Kidney (tissue), 14 donors: ENCODE measurements around the gene WASL. TPM values are rescaled to one million over a fixed set of nuclear protein-coding genes. Genes with fewer than 3 reads are reported as not detected.

ENCODE experiments used
- DNase-seq, 5 donors: peaks; one replicate each; pipeline ENCODE4 v3.0.0-alpha.2; 2013 to 2020
- FAIRE-seq: peaks from 2 replicates; lab custom pipeline; 2012; peaks lifted over from hg19 to GRCh38; lab: Jason Lieb, UNC
- H3K27ac ChIP-seq, 2 donors: one replicate each; pipeline ENCODE4 v1.7.0; 2013; ENCODE audit warnings: low read depth in 2 of 2, low read length in 2 of 2, inconsistent platforms in 1 of 2
- H3K27me3 ChIP-seq: one replicate; pipeline ENCODE4 v1.7.1; 2013; ENCODE audit warnings: low read length, inconsistent platforms; ENCODE audit not compliant: control insufficient read depth, insufficient read depth
- H3K36me3 ChIP-seq, 3 donors: one replicate each; pipeline versions ENCODE4 v1.7.0 to v1.7.1; 2013; ENCODE audit warnings: low read length in 3 of 3, control low read depth in 1 of 3, inconsistent platforms in 1 of 3; ENCODE audit not compliant: insufficient read depth in 3 of 3, control insufficient read depth in 2 of 3
- H3K4me1 ChIP-seq, 3 donors: one replicate each; pipeline versions ENCODE4 v1.7.0 to v1.7.1; 2013; ENCODE audit warnings: low read length in 3 of 3, inconsistent platforms in 1 of 3, low read depth in 1 of 3; ENCODE audit not compliant: control insufficient read depth in 2 of 3, insufficient read depth in 2 of 3
- H3K4me3 ChIP-seq, 3 donors: one replicate each; pipeline versions ENCODE4 v1.7.0 to v1.8.1; 2013; ENCODE audit warnings: low read length in 3 of 3, control low read depth in 1 of 3, inconsistent platforms in 1 of 3
- H3K9ac ChIP-seq, 3 donors: one replicate each; pipeline versions ENCODE4 v1.7.0 to v1.7.1; 2013; ENCODE audit warnings: low read length in 3 of 3, control low read depth in 1 of 3, inconsistent platforms in 1 of 3
- H3K9me3 ChIP-seq, 3 donors: one replicate each; pipeline versions ENCODE4 v1.7.0 to v1.7.1; 2013; ENCODE audit warnings: low read length in 3 of 3, control low read depth in 1 of 3, inconsistent platforms in 1 of 3; ENCODE audit not compliant: control insufficient read depth in 2 of 3, insufficient read depth in 1 of 3
- intact Hi-C: fragments of 100-400 bp; cut with DNase I; formaldehyde crosslinking; loops from one replicate; pipeline ENCODE4 v1.11.1; 2022
- polyA plus RNA-seq: library from polyadenylated mRNA; stranded (reverse); fragments of 350-450 nt; fragmentation: Illumina TruSeq; extraction: RNeasy Lipid Tissue Mini Kit (QIAGEN cat#74804); gene quantifications from one replicate; pipeline ENCODE4 v1.2.3, GENCODE V29; 2014; ENCODE audit warnings: low read depth, low replicate concordance; ENCODE audit not compliant: insufficient read depth
- total RNA-seq: library from RNA; stranded (reverse); fragmentation: NEBNext Ultra II Directional; extraction: Animal tissue kit (Norgen Biotek cat#: 25700); gene quantifications from one replicate; pipeline ENCODE4 v1.2.1, GENCODE V29; 2021
- TF ChIP-seq, protein P1 (sequence below): IDR thresholded peaks from 3 replicates; pipeline ENCODE4 v1.5.1; 2012; ENCODE audit warnings: mild to moderate bottlenecking, moderate library complexity, borderline replicate concordance; ENCODE audit not compliant: insufficient read depth; ENCODE audit errors: extremely low read depth
- donor health status: control.
- donor health status: control.
- donor health status: control.
- donor health status: control.
- donor health status: control.
- donor health status: DM: yes; HTN: yes; CAD: no.
- donor health status: Normal renal cell carcinoma (clear cell type).

The WASL gene
- total and polyA plus RNA-seq, 2 donors from 2014 or later = 28.7 to 50.4 TPM

DNA sequence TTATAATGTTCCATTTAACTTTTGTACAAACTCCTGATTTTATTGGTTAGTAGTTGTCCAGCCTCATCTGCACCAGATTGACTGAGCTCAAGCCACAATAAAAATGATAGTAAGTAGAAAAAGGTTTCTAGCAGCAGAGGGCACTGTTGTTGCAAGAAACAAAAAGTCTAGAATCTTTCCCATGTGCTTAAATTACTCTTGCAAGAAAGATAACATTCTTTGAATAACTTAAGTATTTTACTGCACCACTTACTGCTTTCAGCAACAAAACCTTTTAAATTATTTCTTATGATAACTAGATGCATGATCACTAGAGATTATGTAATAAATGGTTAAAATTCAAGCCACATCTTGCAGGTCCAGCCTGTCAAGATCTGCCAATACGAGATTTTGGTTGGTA lies 66.1 kb downstream of the WASL start:
- Histone ChIP-seq H3K27me3 (no peaks in the 10 kb centered on the region), H3K4me1 (peaks cover 0 to 8% (median 2%) of the 10 kb centered on the region in 3 donors), H3K9me3 (no peaks in the 10 kb centered on the region), H3K27ac (no peak overlapping the region), H3K9ac (no peak overlapping the region), H3K36me3 (peaks cover 0 to 2% (median 2%) of the 10 kb centered on the region in 3 donors), H3K4me3 (no peak overlapping the region)
- FAIRE-seq = peak; percentile 98
- TF ChIP-seq, protein P1, sequence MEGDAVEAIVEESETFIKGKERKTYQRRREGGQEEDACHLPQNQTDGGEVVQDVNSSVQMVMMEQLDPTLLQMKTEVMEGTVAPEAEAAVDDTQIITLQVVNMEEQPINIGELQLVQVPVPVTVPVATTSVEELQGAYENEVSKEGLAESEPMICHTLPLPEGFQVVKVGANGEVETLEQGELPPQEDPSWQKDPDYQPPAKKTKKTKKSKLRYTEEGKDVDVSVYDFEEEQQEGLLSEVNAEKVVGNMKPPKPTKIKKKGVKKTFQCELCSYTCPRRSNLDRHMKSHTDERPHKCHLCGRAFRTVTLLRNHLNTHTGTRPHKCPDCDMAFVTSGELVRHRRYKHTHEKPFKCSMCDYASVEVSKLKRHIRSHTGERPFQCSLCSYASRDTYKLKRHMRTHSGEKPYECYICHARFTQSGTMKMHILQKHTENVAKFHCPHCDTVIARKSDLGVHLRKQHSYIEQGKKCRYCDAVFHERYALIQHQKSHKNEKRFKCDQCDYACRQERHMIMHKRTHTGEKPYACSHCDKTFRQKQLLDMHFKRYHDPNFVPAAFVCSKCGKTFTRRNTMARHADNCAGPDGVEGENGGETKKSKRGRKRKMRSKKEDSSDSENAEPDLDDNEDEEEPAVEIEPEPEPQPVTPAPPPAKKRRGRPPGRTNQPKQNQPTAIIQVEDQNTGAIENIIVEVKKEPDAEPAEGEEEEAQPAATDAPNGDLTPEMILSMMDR = peak; percentile 47
- intact Hi-C loops = loop anchor here (10.0 kb wide), 1 partner anchor 182 kb away; no protein-coding TSS in a partner anchor
- DNase-seq = peak in 3 of 5 donors; percentile 15 to 85 (median 80)

DNA sequence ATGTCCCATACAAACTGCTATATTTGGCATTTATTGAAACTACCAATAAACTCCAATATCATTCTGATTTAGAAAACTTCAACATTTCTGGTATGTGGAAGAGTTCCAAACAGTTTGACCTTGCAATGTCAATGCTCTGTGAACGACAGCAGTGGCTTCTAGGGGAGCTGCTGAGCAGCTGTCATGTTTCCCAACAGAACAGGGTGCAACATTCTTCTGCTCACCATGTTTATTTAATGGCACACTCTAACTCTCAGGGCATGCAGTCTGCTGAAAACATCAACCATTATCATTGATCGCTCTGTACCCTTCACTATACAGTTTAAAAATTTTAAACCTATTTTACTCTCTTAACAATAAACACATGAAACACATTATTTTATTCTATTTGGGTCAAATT lies 67.2 kb downstream of the WASL start:
- Histone ChIP-seq H3K9ac (no peak overlapping the region), H3K4me1 (peaks cover 0 to 8% (median 2%) of the 10 kb centered on the region in 3 donors), H3K9me3 (no peaks in the 10 kb centered on the region), H3K4me3 (no peak overlapping the region), H3K36me3 (peaks cover 0 to 2% (median 2%) of the 10 kb centered on the region in 3 donors), H3K27me3 (no peaks in the 10 kb centered on the region), H3K27ac (no peak overlapping the region)
- intact Hi-C loops = loop anchor here (10.0 kb wide), 1 partner anchor 183 kb away; no protein-coding TSS in a partner anchor
- no peak for DNase-seq
- TF ChIP-seq, protein P1 = no peak
- FAIRE-seq = no peak

DNA sequence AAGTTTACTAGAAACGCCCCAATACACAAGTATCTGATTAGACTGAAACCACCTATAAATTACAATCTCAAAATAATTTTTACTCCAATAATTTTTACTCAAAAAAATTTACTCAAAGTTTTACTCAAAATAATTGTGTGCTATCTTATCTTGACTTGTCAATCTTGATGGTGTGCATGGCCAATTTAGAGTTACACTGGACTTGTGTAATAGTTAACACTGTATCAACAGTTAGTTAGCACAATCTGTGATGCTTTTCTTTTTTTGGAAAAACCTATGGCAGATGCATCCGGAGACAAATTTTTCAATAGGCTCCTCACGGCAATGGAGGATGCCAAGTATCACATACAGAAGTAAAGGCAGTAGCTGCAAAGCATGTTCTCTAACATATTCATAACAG lies 68.2 kb downstream of the WASL start:
- Histone ChIP-seq H3K27ac (no peak overlapping the region), H3K4me3 (no peak overlapping the region), H3K27me3 (no peaks in the 10 kb centered on the region), H3K9me3 (no peaks in the 10 kb centered on the region), H3K9ac (no peak overlapping the region), H3K36me3 (peaks cover 0 to 2% (median 2%) of the 10 kb centered on the region in 3 donors), H3K4me1 (peaks cover 0 to 8% (median 2%) of the 10 kb centered on the region in 3 donors)
- TF ChIP-seq, protein P1 = no peak
- intact Hi-C loops = loop anchor here (10.0 kb wide), 1 partner anchor 184 kb away; no protein-coding TSS in a partner anchor
- FAIRE-seq (no peak), DNase-seq (no peak)
